ENCODE measurements around the gene INTU. TPM values are rescaled to one million over a fixed set of nuclear protein-coding genes. Genes with fewer than 3 reads are reported as not detected.

INTU gene
- total and polyA plus RNA-seq, 9 of the 15 experiments (the other 6 are each of a cell fraction or from before 2014, with no cell fraction given) = 1.5 to 8.9 (median 3.9) TPM

DNA sequence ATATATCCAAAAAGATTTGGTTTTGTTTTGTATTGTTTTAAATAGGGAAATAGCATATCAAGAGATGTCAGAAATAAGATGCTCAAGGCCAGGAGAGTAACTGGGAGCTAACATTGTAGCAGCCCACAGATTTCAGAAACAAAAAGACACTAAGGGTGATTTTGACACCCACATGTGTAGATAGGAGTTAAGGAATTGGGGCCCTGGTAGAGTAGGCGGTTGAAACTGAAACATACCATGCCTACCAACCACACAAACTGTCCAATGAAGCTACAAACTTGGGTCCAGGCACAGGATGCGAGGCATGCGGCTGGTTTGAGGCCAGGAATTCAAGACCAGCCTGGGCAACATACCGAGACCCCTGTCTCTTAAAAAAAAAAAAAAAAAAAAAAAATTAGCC lies 143.1 kb downstream of the INTU start:
- Histone ChIP-seq H3K36me3 (ENCODE audit: control insufficient read depth, insufficient read depth, low read length) (no peaks in the 10 kb centered on the region; the same call in 2 of the 3 replicates), H4K20me1 (replicated peaks; ENCODE audit: control insufficient read depth, insufficient read depth, low read length) (no peaks in the 10 kb centered on the region), H3K27ac (ENCODE audit: extremely low read depth, low read depth, low read length) (no peak overlapping the region), H3K4me3 (no peak overlapping the region), H3K9me1 (ENCODE audit: control insufficient read depth, insufficient read depth, low read length) (no peaks in the 10 kb centered on the region), H3K79me2 (ENCODE audit: control insufficient read depth, insufficient read depth, low read length) (no peaks in the 10 kb centered on the region), H3K9ac (ENCODE audit: insufficient read depth in 1 of 2, low read depth in 2 of 2, low read length in 2 of 2) (no peak overlapping the region), H3K9me3 (replicated peaks; ENCODE audit: control insufficient read depth, insufficient read depth, low read depth, low read length) (no peaks in the 10 kb centered on the region), H3K4me1 (replicated peaks in 1 of 2; ENCODE audit: control insufficient read depth in 2 of 2, insufficient read depth in 2 of 2, low read length in 2 of 2) (peaks cover 0 to 4% of the 10 kb centered on the region in 2 experiments; a peak in 1 of 5 replicates), H3K27me3 (ENCODE audit: control insufficient read depth in 2 of 2, insufficient read depth in 2 of 2, low read length in 2 of 2) (no peaks in the 10 kb centered on the region), H2AFZ (ENCODE audit: low read depth, low read length) (no peak overlapping the region), H3K4me2 (ENCODE audit: insufficient read depth, low read length) (no peak overlapping the region)
- CTCF ChIA-PET (ENCODE audit: low intra/inter-chr PET ratio) = no interaction called here
- POLR2A ChIA-PET = interaction anchor here (1.4 kb wide), 1 partner anchor 13 kb away, joined by 3 read pairs; no protein-coding TSS in a partner anchor
- intact Hi-C loops (cut with micrococcal nuclease) (no loop called here), in situ Hi-C loops (cut with MboI) (no loop called here)
- BruUV-seq (replicated peaks) = no TSS peak
- DNase-seq (ENCODE audit: extremely low read depth in 1 of 4, low spot score in 3 of 4) (no peak), ATAC-seq (no peak), FAIRE-seq (no peak)
- 72% methylated on average over 3 of the region's 4 CpGs for WGBS (ENCODE audit: insufficient coverage, low coverage, missing lambda C conversion rate)
- TF ChIP-seq ATF2 (CRISPR knock-in tag; IDR thresholded peaks at IDR 0.05) = no peak
- no peak for TF ChIP-seq SETDB1 (IDR thresholded peaks at IDR 0.05; ENCODE audit: low read length)
- TF ChIP-seq ZSCAN32 (CRISPR knock-in tag; IDR thresholded peaks at IDR 0.05) = no peak
- no peak for TF ChIP-seq TAL1 (IDR thresholded peaks at IDR 0.05)
- TF ChIP-seq, protein P1, sequence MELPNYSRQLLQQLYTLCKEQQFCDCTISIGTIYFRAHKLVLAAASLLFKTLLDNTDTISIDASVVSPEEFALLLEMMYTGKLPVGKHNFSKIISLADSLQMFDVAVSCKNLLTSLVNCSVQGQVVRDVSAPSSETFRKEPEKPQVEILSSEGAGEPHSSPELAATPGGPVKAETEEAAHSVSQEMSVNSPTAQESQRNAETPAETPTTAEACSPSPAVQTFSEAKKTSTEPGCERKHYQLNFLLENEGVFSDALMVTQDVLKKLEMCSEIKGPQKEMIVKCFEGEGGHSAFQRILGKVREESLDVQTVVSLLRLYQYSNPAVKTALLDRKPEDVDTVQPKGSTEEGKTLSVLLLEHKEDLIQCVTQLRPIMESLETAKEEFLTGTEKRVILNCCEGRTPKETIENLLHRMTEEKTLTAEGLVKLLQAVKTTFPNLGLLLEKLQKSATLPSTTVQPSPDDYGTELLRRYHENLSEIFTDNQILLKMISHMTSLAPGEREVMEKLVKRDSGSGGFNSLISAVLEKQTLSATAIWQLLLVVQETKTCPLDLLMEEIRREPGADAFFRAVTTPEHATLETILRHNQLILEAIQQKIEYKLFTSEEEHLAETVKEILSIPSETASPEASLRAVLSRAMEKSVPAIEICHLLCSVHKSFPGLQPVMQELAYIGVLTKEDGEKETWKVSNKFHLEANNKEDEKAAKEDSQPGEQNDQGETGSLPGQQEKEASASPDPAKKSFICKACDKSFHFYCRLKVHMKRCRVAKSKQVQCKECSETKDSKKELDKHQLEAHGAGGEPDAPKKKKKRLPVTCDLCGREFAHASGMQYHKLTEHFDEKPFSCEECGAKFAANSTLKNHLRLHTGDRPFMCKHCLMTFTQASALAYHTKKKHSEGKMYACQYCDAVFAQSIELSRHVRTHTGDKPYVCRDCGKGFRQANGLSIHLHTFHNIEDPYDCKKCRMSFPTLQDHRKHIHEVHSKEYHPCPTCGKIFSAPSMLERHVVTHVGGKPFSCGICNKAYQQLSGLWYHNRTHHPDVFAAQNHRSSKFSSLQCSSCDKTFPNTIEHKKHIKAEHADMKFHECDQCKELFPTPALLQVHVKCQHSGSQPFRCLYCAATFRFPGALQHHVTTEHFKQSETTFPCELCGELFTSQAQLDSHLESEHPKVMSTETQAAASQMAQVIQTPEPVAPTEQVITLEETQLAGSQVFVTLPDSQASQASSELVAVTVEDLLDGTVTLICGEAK (IDR thresholded peaks at IDR 0.05) = no peak
- TF ChIP-seq, protein P1 (CRISPR knock-in tag; IDR thresholded peaks at IDR 0.05) = no peak
- TF ChIP-seq, protein P2, sequence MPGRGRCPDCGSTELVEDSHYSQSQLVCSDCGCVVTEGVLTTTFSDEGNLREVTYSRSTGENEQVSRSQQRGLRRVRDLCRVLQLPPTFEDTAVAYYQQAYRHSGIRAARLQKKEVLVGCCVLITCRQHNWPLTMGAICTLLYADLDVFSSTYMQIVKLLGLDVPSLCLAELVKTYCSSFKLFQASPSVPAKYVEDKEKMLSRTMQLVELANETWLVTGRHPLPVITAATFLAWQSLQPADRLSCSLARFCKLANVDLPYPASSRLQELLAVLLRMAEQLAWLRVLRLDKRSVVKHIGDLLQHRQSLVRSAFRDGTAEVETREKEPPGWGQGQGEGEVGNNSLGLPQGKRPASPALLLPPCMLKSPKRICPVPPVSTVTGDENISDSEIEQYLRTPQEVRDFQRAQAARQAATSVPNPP (IDR thresholded peaks at IDR 0.05; ENCODE audit: borderline replicate concordance, insufficient read depth, insufficient read length) = no peak
- no peak for TF ChIP-seq FOXJ3 (CRISPR knock-in tag; IDR thresholded peaks at IDR 0.05)
- TF ChIP-seq MTA2 (IDR thresholded peaks at IDR 0.05; ENCODE audit: low read depth) = no peak
- TF ChIP-seq NFRKB (IDR thresholded peaks at IDR 0.05; ENCODE audit: low read depth) = no peak
- TF ChIP-seq SRSF3 (IDR thresholded peaks at IDR 0.05; ENCODE audit: insufficient read depth, low read length) = no peak
